K562 (cell line): ENCODE measurements around the gene LRRTM4. TPM values are rescaled to one million over a fixed set of nuclear protein-coding genes. Genes with fewer than 3 reads are reported as not detected.

ENCODE experiments used
- HCFC1 ChIP-seq: IDR thresholded peaks from 2 replicates; pipeline ENCODE4 v1.6.1; 2012; ENCODE audit warnings: low read depth, low read length, improper control_type of control experiment
- PRMT5 ChIP-seq: sonication (generic); formaldehyde crosslinking; IDR thresholded peaks from 2 replicates; pipeline ENCODE4 v1.5.0; 2020; ENCODE audit warnings: missing genetic modification reagents
- TAF15 ChIP-seq: fragments of 200-400 bp; formaldehyde crosslinking; IDR thresholded peaks from 2 replicates; pipeline ENCODE4 v1.6.1; 2017; ENCODE audit warnings: mild to moderate bottlenecking, low read depth, low read length, moderate library complexity
- THAP12 ChIP-seq: fragments of 250-450 bp; sonication (Bioruptor Pico); IDR thresholded peaks from 2 replicates; pipeline ENCODE4 v1.9.0; 2021; ENCODE audit warnings: mild to moderate bottlenecking, inconsistent platforms
- ZBTB5 ChIP-seq: fragments of 450-650 bp; IDR thresholded peaks from 2 replicates; pipeline ENCODE4 v1.6.1; 2017; ENCODE audit warnings: antibody characterized with exemption
- ZEB2 ChIP-seq: fragments of 450-650 bp; IDR thresholded peaks from 2 replicates; pipeline ENCODE4 v1.6.1; 2016
- ZNF717 ChIP-seq: fragments of 250-450 bp; sonication (Bioruptor Pico); IDR thresholded peaks from 2 replicates; pipeline ENCODE4 v1.5.0; 2021
- ZNF766 ChIP-seq: fragments of 200-800 bp; sonication (Bioruptor generic); conservative IDR thresholded peaks from 2 replicates; pipeline ENCODE4 v1.6.1; 2016; ENCODE audit warnings: missing genetic modification characterization, missing compliant biosample characterization
- polyA plus RNA-seq, 8 experiments: library from polyadenylated mRNA; depleted of rRNA in 4 of 8; stranded (reverse) in 5 of 8; unstranded in 3 of 8; fragments of >200 nt; fragmentation: Nextera tagmentation in 2 of 8; fragmentation: Illumina TruSeq in 1 of 8; extraction: Ambion mirVana in 2 of 8; extraction: Trizol in 1 of 8; gene quantifications; 2 replicates each; pipeline versions ENCODE4 v1.2.1 to v1.2.3, GENCODE V29; 2011 to 2014; ENCODE audit warnings: inconsistent platforms in 1 of 8, missing spikeins in 1 of 8
- total RNA-seq, 7 experiments: library from RNA; depleted of rRNA in 6 of 7; stranded (reverse); fragments of >200 nt in 6 of 7; fragmentation: Illumina TruSeq in 2 of 7; extraction: Trizol in 2 of 7; gene quantifications; 2 replicates each; pipeline versions ENCODE4 v1.2.1 to v1.2.3, GENCODE V29; 2011 to 2021; ENCODE audit warnings: low replicate concordance in 1 of 7
- TF ChIP-seq, protein P1 (sequence below): sonication (generic); formaldehyde crosslinking; IDR thresholded peaks from 2 replicates; pipeline ENCODE4 v1.8.1; 2023; ENCODE audit warnings: mild to moderate bottlenecking, missing genetic modification reagents

LRRTM4 gene
- total and polyA plus RNA-seq, 9 of the 15 experiments (the other 6 are each of a cell fraction or from before 2014, with no cell fraction given): 0.04 TPM; not detected in 6

DNA sequence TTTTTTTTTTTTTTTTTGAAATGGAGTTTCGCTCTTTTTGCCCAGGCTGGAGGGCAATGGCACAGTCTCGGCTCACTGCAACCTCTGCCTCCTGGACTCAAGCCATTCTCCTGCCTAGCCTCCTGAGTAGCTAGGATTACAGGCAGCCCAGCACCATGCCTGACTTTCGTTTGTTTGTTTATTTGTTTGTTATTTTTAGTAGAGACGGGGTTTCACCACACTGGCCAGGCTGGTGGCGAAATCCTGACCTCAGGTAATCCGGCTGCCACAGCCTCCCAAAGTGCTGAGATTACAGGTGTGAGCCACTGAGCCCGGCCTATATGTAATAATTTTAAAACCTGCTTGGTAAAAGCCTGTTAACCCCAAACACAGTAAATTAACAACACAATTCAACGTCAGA, 435.7 kb downstream of the LRRTM4 start (continued):
- TF ChIP-seq PRMT5 (CRISPR knock-in tag) (no peak), HCFC1 (no peak), THAP12 (no peak), TAF15 (no peak), ZEB2 (no peak), ZNF717 (CRISPR knock-in tag) (no peak), ZBTB5 (no peak), ZNF766 (no peak)
- TF ChIP-seq, protein P1, sequence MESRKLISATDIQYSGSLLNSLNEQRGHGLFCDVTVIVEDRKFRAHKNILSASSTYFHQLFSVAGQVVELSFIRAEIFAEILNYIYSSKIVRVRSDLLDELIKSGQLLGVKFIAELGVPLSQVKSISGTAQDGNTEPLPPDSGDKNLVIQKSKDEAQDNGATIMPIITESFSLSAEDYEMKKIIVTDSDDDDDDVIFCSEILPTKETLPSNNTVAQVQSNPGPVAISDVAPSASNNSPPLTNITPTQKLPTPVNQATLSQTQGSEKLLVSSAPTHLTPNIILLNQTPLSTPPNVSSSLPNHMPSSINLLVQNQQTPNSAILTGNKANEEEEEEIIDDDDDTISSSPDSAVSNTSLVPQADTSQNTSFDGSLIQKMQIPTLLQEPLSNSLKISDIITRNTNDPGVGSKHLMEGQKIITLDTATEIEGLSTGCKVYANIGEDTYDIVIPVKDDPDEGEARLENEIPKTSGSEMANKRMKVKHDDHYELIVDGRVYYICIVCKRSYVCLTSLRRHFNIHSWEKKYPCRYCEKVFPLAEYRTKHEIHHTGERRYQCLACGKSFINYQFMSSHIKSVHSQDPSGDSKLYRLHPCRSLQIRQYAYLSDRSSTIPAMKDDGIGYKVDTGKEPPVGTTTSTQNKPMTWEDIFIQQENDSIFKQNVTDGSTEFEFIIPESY (CRISPR knock-in tag): no peak
